Spleen (tissue), 7 donors: ENCODE results near the gene SEL1L3.

ENCODE experiments used
- POLR2AphosphoS5 ChIP-seq, 3 donors: sonication (generic); formaldehyde crosslinking; IDR thresholded peaks; one replicate each; pipeline ENCODE4 v1.5.1; 2017; ENCODE audit warnings: antibody characterized with exemption in 3 of 3
- TF ChIP-seq, protein P1 (sequence below), 11 experiments: fragments of 200-600 bp in 7 of 11; fragments of 450-650 bp in 4 of 11; sonication (generic) in 4 of 11; IDR thresholded peaks in 8 of 11; conservative IDR thresholded peaks in 3 of 11; 1 replicate in 7 of 11; 2 replicates in 4 of 11; pipeline versions ENCODE4 v1.4.0 to v1.8.0; 2016 to 2021; ENCODE audit warnings: antibody characterized with exemption in 11 of 11, inconsistent platforms in 4 of 11, mild to moderate bottlenecking in 1 of 11
- donor health status: DM: no; HTN: no; CAD: no; lungs with moderate emphysema.
- donor health status: DM: no; HTN: no; CAD: no.
- donor health status: DM: no; HTN: no; CAD: no.

DNA sequence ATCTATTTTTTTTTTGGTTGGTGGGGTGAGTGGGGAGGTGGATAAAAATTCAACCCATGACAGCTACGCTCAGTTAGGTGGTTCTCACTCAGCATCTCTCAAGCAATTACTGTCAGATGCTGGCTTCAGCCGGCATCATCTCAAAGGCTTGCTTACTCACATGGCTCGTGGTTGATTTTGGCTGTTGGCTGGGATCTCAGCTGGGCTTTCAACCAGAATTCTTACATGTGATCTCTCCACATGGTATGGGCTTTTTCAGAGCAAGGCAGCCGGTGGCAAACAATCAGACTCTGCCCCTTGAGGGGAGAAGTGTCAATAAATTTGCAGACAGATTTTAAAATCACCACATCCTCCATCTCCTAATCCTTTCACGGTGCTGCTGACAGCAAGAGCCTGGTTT, 159.9 kb downstream of the SEL1L3 start:
- TF ChIP-seq, protein P1, sequence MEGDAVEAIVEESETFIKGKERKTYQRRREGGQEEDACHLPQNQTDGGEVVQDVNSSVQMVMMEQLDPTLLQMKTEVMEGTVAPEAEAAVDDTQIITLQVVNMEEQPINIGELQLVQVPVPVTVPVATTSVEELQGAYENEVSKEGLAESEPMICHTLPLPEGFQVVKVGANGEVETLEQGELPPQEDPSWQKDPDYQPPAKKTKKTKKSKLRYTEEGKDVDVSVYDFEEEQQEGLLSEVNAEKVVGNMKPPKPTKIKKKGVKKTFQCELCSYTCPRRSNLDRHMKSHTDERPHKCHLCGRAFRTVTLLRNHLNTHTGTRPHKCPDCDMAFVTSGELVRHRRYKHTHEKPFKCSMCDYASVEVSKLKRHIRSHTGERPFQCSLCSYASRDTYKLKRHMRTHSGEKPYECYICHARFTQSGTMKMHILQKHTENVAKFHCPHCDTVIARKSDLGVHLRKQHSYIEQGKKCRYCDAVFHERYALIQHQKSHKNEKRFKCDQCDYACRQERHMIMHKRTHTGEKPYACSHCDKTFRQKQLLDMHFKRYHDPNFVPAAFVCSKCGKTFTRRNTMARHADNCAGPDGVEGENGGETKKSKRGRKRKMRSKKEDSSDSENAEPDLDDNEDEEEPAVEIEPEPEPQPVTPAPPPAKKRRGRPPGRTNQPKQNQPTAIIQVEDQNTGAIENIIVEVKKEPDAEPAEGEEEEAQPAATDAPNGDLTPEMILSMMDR (IDR thresholded peaks at IDR 0.05 in 8 of 11, conservative IDR thresholded peaks at IDR 0.05 in 3 of 11): no peak
- no peak for TF ChIP-seq POLR2AphosphoS5 (IDR thresholded peaks at IDR 0.05)
